ENCODE results near the gene PHF3.

The PHF3 gene

GRCh38 chr6:63644668-63645326 is 9.2 kb downstream of the PHF3 start:
- DNase-seq (ENCODE audit: extremely low spot score, insufficient read length, low read depth), result no peak
- FAIRE-seq, result no peak

- FAIRE-seq, result no peak
Observed at GRCh38 chr6:63649269-63649668, 13.7 kb downstream of the PHF3 start.

GRCh38 chr6:63649847-63650265 is 14.3 kb downstream of the PHF3 start:
- no peak for FAIRE-seq
- no peak for DNase-seq (ENCODE audit: extremely low spot score, insufficient read length, low read depth)

More at GRCh38 chr6:63649269-63649668, 13.7 kb downstream of the PHF3 start:
- no peak for DNase-seq (ENCODE audit: extremely low spot score, insufficient read length, low read depth)

- FAIRE-seq (no peak), DNase-seq (ENCODE audit: extremely low spot score, insufficient read length, low read depth) (no peak)
Observed at GRCh38 chr6:63652980-63653379, 17.4 kb downstream of the PHF3 start.

GRCh38 chr6:63660757-63661156 is 25.2 kb downstream of the PHF3 start:
- no peak for FAIRE-seq

GRCh38 chr6:63661769-63662168 is 26.2 kb downstream of the PHF3 start:
- no peak for FAIRE-seq
- no peak for DNase-seq (ENCODE audit: extremely low spot score, insufficient read length, low read depth)

More at GRCh38 chr6:63660757-63661156, 25.2 kb downstream of the PHF3 start:
- no peak for DNase-seq (ENCODE audit: extremely low spot score, insufficient read length, low read depth)

- no peak for DNase-seq (ENCODE audit: extremely low spot score, insufficient read length, low read depth)
- FAIRE-seq, result no peak
Observed at GRCh38 chr6:63663147-63663955, 27.7 kb downstream of the PHF3 start.

GRCh38 chr6:63663956-63664281 is 28.3 kb downstream of the PHF3 start:
- FAIRE-seq (no peak), DNase-seq (ENCODE audit: extremely low spot score, insufficient read length, low read depth) (no peak)

GRCh38 chr6:63671098-63671754 is 35.6 kb downstream of the PHF3 start:
- FAIRE-seq, result no peak

GRCh38 chr6:63672582-63673129 is 37.1 kb downstream of the PHF3 start:
- FAIRE-seq (no peak), DNase-seq (ENCODE audit: extremely low spot score, insufficient read length, low read depth) (no peak)

More at GRCh38 chr6:63671098-63671754, 35.6 kb downstream of the PHF3 start:
- DNase-seq (ENCODE audit: extremely low spot score, insufficient read length, low read depth), result no peak

GRCh38 chr6:63673692-63674091 is 38.1 kb downstream of the PHF3 start:
- FAIRE-seq (no peak), DNase-seq (ENCODE audit: extremely low spot score, insufficient read length, low read depth) (no peak)

GRCh38 chr6:63674635-63675034 is 39.0 kb downstream of the PHF3 start:
- no peak for FAIRE-seq
- no peak for DNase-seq (ENCODE audit: extremely low spot score, insufficient read length, low read depth)

GRCh38 chr6:63675138-63675537 is 39.5 kb downstream of the PHF3 start:
- FAIRE-seq (no peak), DNase-seq (ENCODE audit: extremely low spot score, insufficient read length, low read depth) (no peak)

GRCh38 chr6:63676412-63677114 is 41.0 kb downstream of the PHF3 start:
- FAIRE-seq, result no peak
- DNase-seq (ENCODE audit: extremely low spot score, insufficient read length, low read depth), result no peak

GRCh38 chr6:63677282-63677681 is 41.7 kb downstream of the PHF3 start:
- DNase-seq (ENCODE audit: extremely low spot score, insufficient read length, low read depth) (no peak), FAIRE-seq (no peak)

- FAIRE-seq, result peak; percentile 33
- no peak for DNase-seq (ENCODE audit: extremely low spot score, insufficient read length, low read depth)
Observed at GRCh38 chr6:63683071-63683603, 47.5 kb downstream of the PHF3 start.

GRCh38 chr6:63685446-63686379 is 50.1 kb downstream of the PHF3 start:
- FAIRE-seq (peak; percentile 83), DNase-seq (ENCODE audit: extremely low spot score, insufficient read length, low read depth) (peak; percentile 20)

GRCh38 chr6:63689421-63689820 is 53.8 kb downstream of the PHF3 start:
- FAIRE-seq, result no peak
- DNase-seq (ENCODE audit: extremely low spot score, insufficient read length, low read depth), result no peak

- DNase-seq (ENCODE audit: extremely low spot score, insufficient read length, low read depth) (no peak), FAIRE-seq (no peak)
Observed at GRCh38 chr6:63690221-63690620, 54.6 kb downstream of the PHF3 start.
